GM19035 (cell line): ENCODE measurements around the gene LYVE1.

Experiments
- ATAC-seq: cut with Tn5 transposase; IDR thresholded peaks from one replicate; pipeline ENCODE4 v1.9.1; 2021; ENCODE audit not compliant: unreplicated experiment

The LYVE1 gene

DNA sequence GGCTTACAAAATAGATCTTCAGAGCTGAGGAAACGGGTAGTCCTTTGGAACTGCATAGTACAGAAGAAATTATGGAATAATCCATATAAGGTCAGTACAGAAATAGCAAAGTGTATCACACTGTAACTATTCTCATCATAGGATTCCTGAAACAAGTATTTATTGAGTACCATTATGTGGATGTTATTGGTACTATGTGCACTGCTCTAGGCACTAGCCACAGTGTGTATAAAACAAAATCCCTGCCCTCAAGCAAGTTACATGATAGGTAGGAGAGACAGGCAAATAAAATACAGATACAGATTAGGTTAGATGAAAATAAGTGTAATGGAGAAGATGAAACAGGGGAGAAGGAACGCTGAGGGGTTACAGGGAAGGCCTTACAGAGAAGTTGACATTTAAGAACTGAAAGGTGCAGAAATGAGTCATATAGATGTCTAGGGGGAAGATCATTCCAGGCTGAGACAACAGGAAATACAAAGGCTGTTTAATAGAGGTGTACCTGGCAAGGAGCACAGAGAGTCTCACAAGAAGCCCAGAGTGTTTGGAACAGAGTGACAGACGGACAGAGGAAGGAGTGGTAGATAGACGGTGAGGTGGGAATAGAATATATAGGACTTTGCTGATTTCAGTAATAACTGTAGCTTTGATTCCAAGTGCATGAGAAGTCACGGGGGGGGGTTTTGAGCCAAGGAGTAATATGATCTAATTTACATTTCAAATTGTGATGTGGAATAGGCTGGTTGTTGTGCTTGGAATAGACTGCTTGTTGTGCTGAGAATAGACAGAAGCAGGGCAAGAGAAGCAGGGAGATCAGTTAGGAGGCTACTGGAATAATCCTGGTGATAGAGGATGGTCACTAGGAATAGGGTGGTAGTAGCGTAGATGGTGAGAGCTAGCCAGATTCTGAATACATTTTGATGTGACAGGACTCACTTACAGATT is 41.2 kb downstream of the LYVE1 start:
- ATAC-seq, result no peak

DNA sequence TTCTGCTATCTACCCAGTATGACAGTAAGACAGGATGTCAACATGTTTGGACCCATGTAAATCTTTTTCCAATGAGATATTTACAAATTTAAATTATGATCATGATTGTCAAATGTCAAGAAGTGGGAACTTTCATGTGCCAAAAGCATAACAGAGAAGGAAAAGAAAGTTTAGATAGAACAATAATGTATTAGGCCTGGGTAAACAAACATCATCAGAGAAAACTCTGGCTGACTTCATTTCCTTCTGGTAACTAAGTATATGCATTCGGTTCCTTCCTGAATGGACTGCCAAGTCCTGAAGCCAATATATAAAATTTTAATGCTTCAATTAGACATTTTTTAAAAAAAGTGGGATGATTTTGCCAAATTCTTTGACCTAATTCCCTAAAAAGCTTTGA is 44.0 kb downstream of the LYVE1 start:
- ATAC-seq, result no peak

DNA sequence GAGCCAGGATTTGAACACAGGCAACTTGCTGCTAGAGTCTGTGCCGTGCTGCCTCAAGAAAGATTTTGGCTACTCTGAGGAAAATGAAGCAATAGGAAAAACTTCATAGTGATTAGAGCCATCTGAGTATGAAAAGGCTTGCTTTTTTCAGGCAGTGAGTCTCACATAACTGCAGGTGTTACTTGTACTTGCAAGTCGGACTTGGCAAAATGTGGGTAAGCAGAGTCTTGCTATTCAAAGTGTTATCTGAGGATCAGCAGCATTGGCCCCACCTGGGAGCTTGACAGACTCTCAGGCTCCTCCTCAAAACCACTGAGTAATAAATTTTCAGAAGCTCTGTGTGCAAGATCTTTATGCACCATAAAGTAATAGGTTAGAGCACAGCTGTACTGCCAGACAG is 45.5 kb downstream of the LYVE1 start:
- no peak for ATAC-seq

DNA sequence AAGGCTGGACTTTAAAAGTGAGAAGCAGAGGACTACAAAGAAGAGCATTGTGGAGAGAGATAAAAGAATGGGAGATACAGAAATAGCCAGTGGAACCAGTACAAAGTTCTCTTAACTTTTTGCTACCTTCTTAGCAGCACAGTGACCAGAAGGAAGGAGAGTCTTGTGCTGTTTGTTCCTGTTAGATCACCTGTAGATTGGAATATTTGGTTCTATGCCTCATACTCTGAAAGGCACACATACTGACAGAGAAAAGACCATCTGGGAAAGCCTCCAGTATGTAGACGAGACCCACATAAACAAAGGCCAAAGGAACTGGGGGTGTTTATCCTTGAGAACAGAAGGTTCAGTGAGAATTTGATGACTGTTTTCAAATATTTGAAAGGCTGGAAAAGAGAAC is 46.2 kb downstream of the LYVE1 start:
- ATAC-seq, result no peak

DNA sequence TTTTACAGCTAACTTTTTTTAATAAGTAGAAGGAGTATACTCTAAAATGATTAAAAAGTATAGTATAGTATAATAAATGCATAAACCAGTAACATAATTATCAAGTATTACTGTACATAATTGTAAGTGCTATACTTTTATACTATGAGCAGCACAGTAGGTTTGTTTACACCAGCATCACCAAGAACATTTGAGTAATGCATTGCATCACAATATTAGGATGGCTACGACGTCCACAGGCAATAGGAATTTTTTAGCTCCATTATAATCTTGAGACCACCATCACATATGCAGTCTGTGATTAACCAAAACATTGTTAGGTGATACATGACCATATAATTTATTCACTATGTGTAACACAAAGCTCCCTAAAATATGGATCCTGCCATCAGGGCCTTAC is 47.9 kb downstream of the LYVE1 start:
- no peak for ATAC-seq

DNA sequence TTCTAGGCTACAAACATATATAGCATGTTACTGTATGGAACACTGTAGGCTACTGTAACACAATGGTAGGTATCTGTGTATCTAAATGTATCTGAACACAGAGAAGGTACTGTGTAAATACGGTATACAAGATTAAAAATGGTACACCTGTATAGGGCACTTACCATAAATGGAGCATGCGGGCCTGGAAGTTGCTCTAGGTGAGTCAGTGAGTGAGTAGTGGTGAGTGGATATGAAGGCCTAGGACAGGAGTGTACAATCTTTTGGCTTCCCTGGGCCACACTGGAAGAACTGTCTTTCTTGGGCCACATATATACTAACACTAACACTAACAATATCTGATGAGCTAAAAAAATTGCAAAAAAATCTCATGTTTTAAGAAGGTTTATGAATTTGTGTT is 48.8 kb downstream of the LYVE1 start:
- no peak for ATAC-seq

DNA sequence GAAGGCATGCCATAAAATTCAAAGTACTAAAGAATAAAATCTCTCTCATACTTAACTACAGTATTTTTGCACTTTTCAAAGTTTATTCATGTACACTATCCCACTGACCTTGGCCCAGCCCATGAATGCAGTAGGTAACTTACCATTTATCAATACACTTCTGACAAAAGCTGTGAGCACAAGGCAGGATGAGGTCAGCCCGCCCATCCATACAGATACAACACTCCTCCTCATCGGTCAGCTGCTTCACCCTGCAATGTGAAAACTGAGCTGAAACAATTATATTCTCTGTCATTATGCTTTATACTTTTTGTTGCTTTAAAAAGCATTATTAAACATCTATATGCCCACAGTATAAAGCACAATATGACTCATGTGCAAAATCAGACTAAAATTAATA is 49.6 kb downstream of the LYVE1 start:
- ATAC-seq, result no peak

DNA sequence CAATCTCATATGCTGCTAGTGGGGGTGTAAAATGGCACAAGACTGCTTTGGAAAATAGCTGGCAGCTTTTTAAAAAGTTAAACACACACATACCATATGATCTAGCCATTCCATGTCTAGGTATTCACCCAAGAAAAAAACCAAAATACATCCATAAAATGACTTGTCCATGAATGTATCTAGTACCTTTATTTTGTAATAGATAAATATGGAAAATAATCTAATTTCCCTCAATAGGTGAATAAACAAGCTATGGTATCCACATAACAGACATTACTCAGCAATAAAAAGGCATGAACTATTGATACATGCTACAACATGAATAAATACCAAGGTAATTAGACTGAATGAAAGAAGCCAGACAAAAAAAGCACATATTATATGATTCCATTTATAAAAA is 50.3 kb downstream of the LYVE1 start:
- no peak for ATAC-seq

DNA sequence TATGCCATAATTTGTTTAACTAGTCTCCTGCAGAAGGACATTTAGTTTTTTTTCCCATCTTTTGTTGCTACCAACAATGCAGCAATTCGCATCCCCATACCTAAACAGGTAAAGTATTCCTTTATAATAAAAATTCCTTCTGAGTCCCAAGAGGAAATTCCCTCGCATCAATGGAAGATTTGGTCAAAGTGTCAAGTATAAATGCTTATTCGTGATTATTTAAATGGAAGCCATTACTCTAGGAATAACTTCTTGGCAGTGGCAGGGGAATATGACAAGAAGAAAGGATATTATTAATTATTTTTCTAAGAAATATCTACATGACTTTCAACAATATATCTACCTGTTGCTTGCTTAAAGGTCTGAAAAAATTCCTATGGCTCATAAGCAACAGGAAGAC is 53.0 kb downstream of the LYVE1 start:
- no peak for ATAC-seq

DNA sequence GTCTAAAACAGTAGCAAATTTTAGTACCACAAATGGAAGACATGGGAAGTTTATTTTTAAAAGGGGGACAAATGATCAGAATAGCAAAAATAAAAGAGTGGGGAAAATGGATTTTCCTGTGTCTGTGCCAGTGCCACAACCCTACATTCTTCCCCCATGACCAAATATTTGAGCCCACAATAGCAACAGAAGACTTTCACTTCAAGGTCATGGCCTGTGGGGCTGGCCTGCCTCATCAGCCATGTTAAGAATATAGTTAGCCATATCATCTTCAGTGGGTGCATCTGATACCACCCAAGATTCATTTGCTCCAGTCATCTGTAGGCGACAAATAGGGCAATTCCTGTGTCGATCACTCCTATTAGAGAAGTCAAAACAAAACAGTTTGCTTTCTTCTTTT is 53.8 kb downstream of the LYVE1 start:
- ATAC-seq, result no peak

DNA sequence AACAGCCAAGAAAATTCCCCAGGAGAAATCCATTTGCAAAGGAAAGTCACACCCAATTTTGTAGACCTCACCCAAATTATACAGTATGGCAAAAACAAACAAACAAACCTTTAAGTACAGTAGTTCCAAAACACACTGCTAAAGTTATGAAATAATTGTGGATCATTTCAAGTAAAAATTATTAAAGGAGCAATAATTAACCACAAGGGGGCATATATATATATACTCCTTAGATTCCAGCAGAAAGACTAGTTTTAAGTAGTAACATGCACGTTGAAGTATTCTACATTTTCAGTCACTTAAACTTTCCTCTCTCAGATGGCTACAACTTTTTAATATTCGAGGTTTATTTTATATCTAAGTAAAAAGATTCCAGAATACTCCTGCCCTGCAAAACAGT is 54.3 kb downstream of the LYVE1 start:
- no peak for ATAC-seq

DNA sequence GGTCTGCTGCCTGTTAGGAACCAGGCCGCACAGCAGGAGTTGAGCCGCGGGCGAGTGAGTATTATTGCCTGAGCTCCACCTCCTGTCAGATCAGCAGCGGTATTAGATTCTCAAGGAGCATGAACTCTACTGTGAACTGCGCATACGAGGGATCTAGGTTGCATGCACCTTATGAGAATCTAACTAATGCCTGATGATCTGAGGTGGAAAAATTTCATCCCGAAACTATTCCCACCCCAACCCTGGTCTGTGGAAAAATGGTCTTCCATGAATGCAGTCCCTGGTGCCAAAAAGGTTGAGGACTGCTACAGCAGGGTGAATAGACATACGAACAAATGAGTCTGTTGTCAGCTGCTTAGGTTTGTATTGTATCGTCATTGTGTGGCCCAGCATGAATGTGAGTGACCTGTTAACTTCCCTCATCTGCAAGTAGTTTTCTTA is 57.3 kb downstream of the LYVE1 start:
- ATAC-seq, result no peak
